Karpas-422 (cell line): ENCODE data around the gene IL32. TPM values are rescaled to one million over a fixed set of nuclear protein-coding genes. Genes with fewer than 3 reads are reported as not detected.

ENCODE experiments used
- DNase-seq: peaks from one replicate; pipeline ENCODE4 v3.0.0-alpha.2; 2015
- H2AFZ ChIP-seq: fragments of 200-600 bp; sonication (generic); 2 replicates; pipeline ENCODE4 v1.6.1; 2014; ENCODE audit warnings: antibody characterized with exemption, low read length, mixed read lengths
- H3K27ac ChIP-seq: fragments of 200-600 bp; sonication (generic); 2 replicates; pipeline ENCODE4 v1.5.1; 2014; ENCODE audit warnings: mild to moderate bottlenecking, low read length, moderate library complexity
- H3K27me3 ChIP-seq: fragments of 200-600 bp; sonication (generic); 2 replicates; pipeline ENCODE4 v1.6.1; 2014; ENCODE audit warnings: low read length, mixed read lengths
- H3K36me3 ChIP-seq: fragments of 200-600 bp; sonication (generic); 2 replicates; pipeline ENCODE4 v1.6.1; 2014; ENCODE audit warnings: low read length, mixed read lengths; ENCODE audit not compliant: insufficient read depth
- H3K4me1 ChIP-seq: fragments of 200-600 bp; sonication (generic); 2 replicates; pipeline ENCODE4 v1.6.1; 2014; ENCODE audit warnings: mild to moderate bottlenecking, low read length, mixed read lengths
- H3K4me2 ChIP-seq: fragments of 200-600 bp; sonication (generic); 2 replicates; pipeline ENCODE4 v1.6.1; 2014; ENCODE audit warnings: low read length, low read depth, mild to moderate bottlenecking; ENCODE audit not compliant: poor library complexity, severe bottlenecking
- H3K4me3 ChIP-seq: fragments of 200-600 bp; sonication (generic); 2 replicates; pipeline ENCODE4 v1.5.1; 2014; ENCODE audit warnings: mild to moderate bottlenecking, antibody characterized with exemption, low read length, mixed read lengths
- H3K79me2 ChIP-seq: fragments of 200-600 bp; sonication (generic); 2 replicates; pipeline ENCODE4 v1.6.1; 2014; ENCODE audit warnings: mild to moderate bottlenecking, low read length, mixed read lengths
- H3K9ac ChIP-seq: fragments of 200-600 bp; sonication (generic); 2 replicates; pipeline ENCODE4 v1.6.0; 2014; ENCODE audit warnings: low read length
- H3K9me2 ChIP-seq: fragments of 200-600 bp; sonication (generic), shearing (Covaris generic); replicated peaks from 2 replicates; pipeline ENCODE4 v1.6.0; 2014; ENCODE audit warnings: mild to moderate bottlenecking, low read length, moderate library complexity; ENCODE audit not compliant: insufficient read depth
- H3K9me3 ChIP-seq: fragments of 300-700, 200-600 bp; sonication (generic); 2 replicates; pipeline ENCODE4 v1.6.1; 2014; ENCODE audit warnings: low read length, mixed read lengths
- H4K20me1 ChIP-seq: fragments of 200-600 bp; sonication (generic); 2 replicates; pipeline ENCODE4 v1.6.1; 2014; ENCODE audit warnings: mild to moderate bottlenecking, antibody characterized with exemption, low read length, low read depth; ENCODE audit not compliant: insufficient read depth
- total RNA-seq: library from RNA; depleted of rRNA; stranded (reverse); fragments of >200 nt; shearing (Covaris generic); gene quantifications from 2 replicates; pipeline ENCODE4 v1.2.3, GENCODE V29; 2014; ENCODE audit warnings: low replicate concordance

Gene IL32
- total RNA-seq, 1 experiment from 2014 or later = not detected

- Histone ChIP-seq H3K36me3 (no peaks in the 10 kb centered on the region), H3K79me2 (no peaks in the 10 kb centered on the region), H2AFZ (no peak overlapping the region), H3K9me2 (no peaks in the 10 kb centered on the region), H3K4me2 (no peak overlapping the region), H3K4me1 (no peaks in the 10 kb centered on the region), H3K4me3 (no peak overlapping the region), H3K9me3 (no peaks in the 10 kb centered on the region), H3K9ac (no peak overlapping the region), H3K27ac (no peak overlapping the region), H3K27me3 (no peaks in the 10 kb centered on the region), H4K20me1 (no peaks in the 10 kb centered on the region)
- DNase-seq = no peak
These were observed 20.6 kb downstream of the IL32 start for GRCh38 chr16:3085868-3086595.

- no peak for DNase-seq
- Histone ChIP-seq H3K36me3 (no peaks in the 10 kb centered on the region), H4K20me1 (no peaks in the 10 kb centered on the region), H2AFZ (no peak overlapping the region), H3K27me3 (no peaks in the 10 kb centered on the region), H3K4me3 (no peak overlapping the region), H3K4me2 (no peak overlapping the region), H3K9me2 (no peaks in the 10 kb centered on the region), H3K9ac (no peak overlapping the region), H3K79me2 (no peaks in the 10 kb centered on the region), H3K9me3 (no peaks in the 10 kb centered on the region), H3K4me1 (no peaks in the 10 kb centered on the region), H3K27ac (no peak overlapping the region)
These were observed 21.3 kb downstream of the IL32 start for GRCh38 chr16:3086596-3087242.

- Histone ChIP-seq H3K4me3 (no peak overlapping the region), H2AFZ (no peak overlapping the region), H3K4me1 (no peaks in the 10 kb centered on the region)
These were observed 22.1 kb downstream of the IL32 start for GRCh38 chr16:3087243-3088235.

GRCh38 chr16:3088450-3088849 lies 23.0 kb downstream of the IL32 start:
- H3K27me3 ChIP-seq = no peaks in the 10 kb centered on the region
- no peak overlapping the region for H3K9ac ChIP-seq
- H3K36me3 ChIP-seq = no peaks in the 10 kb centered on the region
- no peaks in the 10 kb centered on the region for H3K79me2 ChIP-seq
- H4K20me1 ChIP-seq = no peaks in the 10 kb centered on the region
- H3K9me2 ChIP-seq = no peaks in the 10 kb centered on the region
- H3K4me3 ChIP-seq = no peak overlapping the region
- no peaks in the 10 kb centered on the region for H3K9me3 ChIP-seq
- H3K4me2 ChIP-seq = no peak overlapping the region
- DNase-seq = no peak
- H2AFZ ChIP-seq = no peak overlapping the region
- no peak overlapping the region for H3K27ac ChIP-seq
- peaks cover 7% of the 10 kb centered on the region for H3K4me1 ChIP-seq

More at GRCh38 chr16:3087243-3088235, 22.1 kb downstream of the IL32 start:
- Histone ChIP-seq H3K9ac (no peak overlapping the region), H3K79me2 (no peaks in the 10 kb centered on the region), H4K20me1 (no peaks in the 10 kb centered on the region), H3K36me3 (no peaks in the 10 kb centered on the region), H3K27ac (no peak overlapping the region), H3K9me2 (no peaks in the 10 kb centered on the region), H3K9me3 (no peaks in the 10 kb centered on the region), H3K4me2 (no peak overlapping the region), H3K27me3 (no peaks in the 10 kb centered on the region)
- DNase-seq = peak; percentile 25

GRCh38 chr16:3088925-3089716 lies 23.7 kb downstream of the IL32 start:
- H3K36me3 ChIP-seq = no peaks in the 10 kb centered on the region
- peaks cover 10% of the 10 kb centered on the region for H3K4me1 ChIP-seq
- no peak overlapping the region for H2AFZ ChIP-seq
- H3K9me3 ChIP-seq = no peaks in the 10 kb centered on the region
- H3K9ac ChIP-seq = no peak overlapping the region
- no peaks in the 10 kb centered on the region for H3K27me3 ChIP-seq
- no peaks in the 10 kb centered on the region for H3K9me2 ChIP-seq
- no peak overlapping the region for H3K4me3 ChIP-seq
- DNase-seq = peak; percentile 17
- H3K27ac ChIP-seq = no peak overlapping the region
- H4K20me1 ChIP-seq = no peaks in the 10 kb centered on the region
- H3K79me2 ChIP-seq = no peaks in the 10 kb centered on the region
- no peak overlapping the region for H3K4me2 ChIP-seq

- H3K27me3 ChIP-seq = no peaks in the 10 kb centered on the region
- H3K4me3 ChIP-seq = no peak overlapping the region
- H3K9me2 ChIP-seq = no peaks in the 10 kb centered on the region
- no peak overlapping the region for H3K4me2 ChIP-seq
- no peaks in the 10 kb centered on the region for H3K79me2 ChIP-seq
- H3K9me3 ChIP-seq = no peaks in the 10 kb centered on the region
- H3K4me1 ChIP-seq = peaks cover 10% of the 10 kb centered on the region
- H2AFZ ChIP-seq = no peak overlapping the region
- H3K9ac ChIP-seq = no peak overlapping the region
- H3K27ac ChIP-seq = no peak overlapping the region
- no peaks in the 10 kb centered on the region for H4K20me1 ChIP-seq
- H3K36me3 ChIP-seq = no peaks in the 10 kb centered on the region
- DNase-seq = no peak
These were observed 24.5 kb downstream of the IL32 start for GRCh38 chr16:3089717-3090592.

GRCh38 chr16:3091551-3091950 lies 26.1 kb downstream of the IL32 start:
- no peak overlapping the region for H2AFZ ChIP-seq
- no peaks in the 10 kb centered on the region for H3K79me2 ChIP-seq
- no peak overlapping the region for H3K4me3 ChIP-seq
- no peaks in the 10 kb centered on the region for H4K20me1 ChIP-seq
- no peak overlapping the region for H3K9ac ChIP-seq
- H3K9me2 ChIP-seq = no peaks in the 10 kb centered on the region
- H3K36me3 ChIP-seq = no peaks in the 10 kb centered on the region
- no peak overlapping the region for H3K4me2 ChIP-seq
- H3K27me3 ChIP-seq = no peaks in the 10 kb centered on the region
- H3K9me3 ChIP-seq = no peaks in the 10 kb centered on the region
- no peak overlapping the region for H3K27ac ChIP-seq
- DNase-seq = no peak
- peaks cover 14% of the 10 kb centered on the region for H3K4me1 ChIP-seq
